G401 (cell line): Measurements from ENCODE around the gene CAD. TPM values are rescaled to one million over a fixed set of nuclear protein-coding genes. Genes with fewer than 3 reads are reported as not detected.
"Not testable (repeated sequence)": the region's sequence is repeated elsewhere in the genome, so short reads cannot be mapped to it uniquely, and the experiment has no call there.

ENCODE experiments used
- DNase-seq: peaks from one replicate; pipeline ENCODE4 v3.0.0-alpha.2; 2015; ENCODE audit warnings: low spot score
- in situ Hi-C: cut with HindIII; loops from 2 replicates; pipeline ENCODE4 v1.10.0; 2016; ENCODE audit warnings: low sequenced_read_pairs, mixed read lengths
- total RNA-seq: library from RNA; depleted of rRNA; stranded (reverse); fragments of >200 nt; shearing (Covaris generic); gene quantifications from 2 replicates; pipeline ENCODE4 v1.2.3, GENCODE V29; 2014

Gene CAD
- total RNA-seq, 1 experiment from 2014 or later = 69.6 TPM

DNA sequence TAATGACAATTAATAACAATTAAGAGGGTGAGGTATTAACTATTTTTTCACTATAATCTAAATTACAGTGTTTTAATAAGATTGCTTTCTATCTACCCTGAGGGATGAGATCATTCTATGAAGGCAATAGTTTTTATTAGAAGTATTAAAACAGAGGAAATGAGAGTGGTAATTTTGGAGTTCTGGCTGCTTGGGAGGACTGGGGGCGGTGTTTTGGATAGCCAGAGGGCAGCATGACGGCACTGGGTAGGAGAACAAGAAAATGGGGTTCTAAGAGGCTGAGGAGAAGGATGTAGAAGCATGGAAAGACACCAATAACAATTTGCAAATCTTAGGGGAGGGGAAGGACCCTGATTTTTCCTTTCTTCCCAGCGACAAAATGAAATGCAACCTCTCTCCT is 53.0 kb downstream of the CAD start:
- in situ Hi-C loops = no loop called here
- DNase-seq = no peak

DNA sequence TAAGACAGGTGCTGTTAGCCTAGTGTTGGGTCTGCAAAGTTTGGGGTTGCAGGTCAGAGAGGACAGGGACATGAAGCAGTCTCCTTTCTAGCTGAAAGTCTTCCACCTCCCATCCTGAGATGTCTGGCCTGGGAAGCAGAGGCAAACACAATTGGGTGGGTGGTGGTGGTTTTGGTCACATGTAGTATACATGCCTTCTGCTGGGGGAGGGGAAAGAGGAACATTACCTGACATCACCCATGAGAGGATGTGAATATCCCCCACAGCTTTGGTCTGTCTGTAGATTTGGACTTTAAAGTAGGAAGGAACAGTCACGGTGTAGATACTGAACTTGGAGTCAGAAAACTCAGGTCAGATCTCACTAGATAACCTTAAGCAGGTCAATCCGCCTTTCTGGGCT is 53.5 kb downstream of the CAD start:
- no peak for DNase-seq
- in situ Hi-C loops = no loop called here

DNA sequence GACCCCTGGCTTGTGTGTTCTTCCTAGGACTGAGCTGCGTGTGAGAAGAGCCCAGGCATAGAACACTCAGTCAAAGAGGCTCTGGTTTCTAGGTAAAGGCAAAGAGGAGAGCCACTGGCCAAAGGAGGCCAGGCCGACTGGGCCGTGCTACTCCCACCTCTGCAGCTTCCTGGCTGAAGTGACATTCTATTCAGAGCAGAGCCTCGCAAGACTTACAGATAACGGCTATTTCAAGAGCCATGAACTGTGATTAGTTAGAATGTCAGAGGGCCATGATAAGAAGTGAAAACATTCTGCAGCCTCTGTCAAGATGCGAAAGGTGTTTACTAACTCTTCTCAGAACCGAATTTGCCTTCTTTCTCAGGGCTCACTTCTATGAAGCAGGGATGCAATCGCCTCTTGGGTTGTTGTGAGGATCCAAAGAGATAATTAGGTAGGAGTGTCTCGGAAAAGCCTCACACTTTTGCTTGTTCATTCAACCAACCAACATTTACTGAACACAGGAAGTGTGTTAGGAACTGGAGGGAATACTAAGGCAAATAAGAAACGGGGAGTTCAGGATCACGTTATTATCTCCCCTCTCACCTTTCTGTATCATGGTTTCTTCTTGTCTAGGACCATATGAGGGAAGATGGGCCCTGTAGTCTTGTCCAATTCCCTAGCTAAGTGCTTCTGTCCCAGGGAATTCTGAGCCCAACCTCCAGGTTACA is 54.6 kb downstream of the CAD start:
- in situ Hi-C loops = no loop called here
- no peak for DNase-seq

DNA sequence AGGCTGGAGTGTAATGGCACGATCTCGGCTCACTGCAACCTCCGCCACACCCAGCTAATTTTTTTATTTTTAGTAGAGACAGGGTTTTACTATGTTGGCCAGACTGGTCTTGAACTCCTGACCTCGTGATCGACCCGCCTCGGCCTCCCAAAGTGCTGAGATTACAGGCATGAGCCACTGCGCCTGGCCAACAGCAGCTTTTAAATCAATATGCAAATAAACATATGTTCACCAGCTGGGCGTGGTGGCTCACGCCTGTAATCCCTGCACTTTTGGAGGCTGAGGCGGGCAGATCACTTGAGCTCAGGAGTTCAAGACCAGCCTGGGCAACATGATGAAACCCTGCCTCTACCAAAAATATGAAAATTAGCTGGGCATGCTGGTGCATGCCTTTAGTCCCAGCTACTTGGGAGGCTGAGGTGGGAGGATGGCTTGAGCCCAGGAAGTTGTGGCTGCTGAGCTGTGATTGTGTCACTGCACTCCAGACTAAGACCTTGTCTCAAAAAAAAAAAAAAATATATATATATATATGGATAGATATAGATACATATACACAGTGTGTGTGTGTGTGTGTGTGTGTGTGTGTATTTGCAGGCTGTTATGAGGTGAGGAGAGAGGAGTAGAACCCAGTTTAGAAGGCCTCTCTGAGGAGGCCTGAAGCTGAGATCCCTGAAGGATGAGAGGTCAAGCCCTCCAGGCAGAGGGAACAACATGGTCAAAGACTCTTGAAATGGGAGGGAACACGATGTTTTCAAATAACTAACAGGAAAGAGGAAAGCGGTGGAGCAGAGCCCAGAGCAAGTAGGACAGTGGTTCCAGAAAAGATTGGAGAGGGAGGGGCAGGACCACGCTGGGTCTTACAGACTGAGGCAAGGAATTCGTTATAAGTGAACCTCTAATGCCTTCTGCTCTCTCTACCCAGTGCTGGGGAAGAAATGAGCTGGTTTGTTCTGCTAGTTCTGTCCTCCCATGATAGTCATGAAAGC is 55.7 kb downstream of the CAD start:
- in situ Hi-C loops, DNase-seq: not testable (repeated sequence)

DNA sequence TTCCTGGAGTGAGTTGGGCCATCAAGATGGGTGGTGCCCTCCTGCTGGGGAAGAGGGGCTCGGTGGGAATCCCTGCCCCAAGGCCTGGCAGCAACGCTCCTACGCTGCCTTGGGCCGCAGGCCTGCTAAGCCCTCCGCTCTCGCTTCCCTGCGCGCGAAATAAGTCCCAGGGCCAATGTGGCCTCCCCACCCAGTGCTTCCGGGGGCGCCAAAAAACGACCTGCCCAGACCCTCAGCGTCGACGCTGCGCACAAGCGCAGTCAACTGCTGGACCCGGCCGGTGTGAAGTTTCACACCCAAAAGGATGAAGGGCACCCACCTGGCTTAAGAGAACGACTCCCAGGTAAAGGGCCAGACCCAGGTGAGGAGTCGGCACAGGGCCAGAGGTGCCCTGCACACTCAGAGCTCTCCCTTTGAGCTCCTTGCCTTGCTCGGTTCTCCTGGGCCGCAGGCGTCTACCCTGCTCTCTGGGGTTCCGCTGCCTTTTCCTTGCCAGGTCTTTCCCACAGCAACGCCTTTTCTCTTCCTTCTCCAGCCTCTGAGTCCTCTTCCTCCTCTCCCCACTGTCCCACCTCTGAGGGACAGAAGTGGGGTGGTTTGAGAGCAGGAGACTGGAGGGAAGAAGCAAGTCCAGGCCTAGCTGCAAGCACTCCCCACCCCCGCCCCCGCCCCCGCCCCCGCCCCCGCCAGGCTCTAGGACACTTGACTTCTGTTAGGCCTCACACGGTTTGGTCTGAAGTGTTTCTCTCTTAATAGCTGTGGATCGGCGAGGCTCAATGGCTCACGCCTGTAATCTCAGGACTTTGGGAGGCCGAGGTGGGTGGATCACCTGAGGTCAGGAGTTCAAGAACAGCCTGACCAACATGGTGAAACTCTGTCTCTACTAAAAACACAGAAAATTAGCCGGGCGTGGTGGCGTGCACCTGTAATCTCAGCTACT is 58.3 kb downstream of the CAD start, which contains the start of gene DNAJC5G:
Gene DNAJC5G, plus strand, starts transcription at position 223 of the 940 bp plus-strand sequence. CDS start 1,296 bp downstream, outside the sequence.
- in situ Hi-C loops = no loop called here
- DNase-seq = no peak

DNA sequence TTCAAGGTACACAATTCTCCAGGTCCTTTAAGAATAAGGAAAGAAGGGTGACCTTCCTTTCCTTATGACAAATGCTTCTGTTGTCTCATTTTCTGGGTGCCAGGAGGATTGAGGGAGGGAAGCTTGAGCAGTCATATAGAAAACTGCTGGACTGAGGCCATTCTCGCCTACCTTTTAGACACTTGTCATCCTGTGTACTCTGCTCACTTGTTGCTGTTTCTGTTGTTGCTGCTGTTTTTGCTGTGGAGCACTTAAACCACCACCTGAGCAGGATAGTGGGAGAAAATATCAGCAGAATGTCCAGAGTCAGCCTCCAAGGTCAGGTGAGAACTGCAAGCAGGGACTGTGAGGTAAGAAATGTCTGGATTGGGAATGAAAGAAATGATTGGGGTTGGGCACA is 60.8 kb downstream of the CAD start:
- no peak for DNase-seq
- in situ Hi-C loops = no loop called here

DNA sequence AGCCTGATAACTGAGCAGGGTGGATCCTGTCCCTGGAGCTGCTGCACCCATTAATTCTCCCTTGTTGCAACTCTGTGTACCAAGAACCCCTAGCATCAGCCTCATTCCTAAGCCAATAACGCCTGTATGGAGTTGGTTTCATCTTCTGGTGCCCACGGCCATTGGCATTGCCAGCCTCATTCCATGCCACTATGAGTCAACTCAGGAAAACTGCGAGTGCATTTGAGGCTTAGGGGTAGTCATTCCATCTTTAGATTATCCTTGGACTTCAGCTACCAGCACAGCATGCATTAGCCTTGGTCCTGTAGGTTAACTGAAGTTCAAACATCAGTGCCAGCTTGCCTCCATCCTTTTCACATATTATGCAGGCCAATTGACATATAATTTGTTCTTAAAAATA is 63.7 kb downstream of the CAD start:
- DNase-seq = no peak
- in situ Hi-C loops = no loop called here

DNA sequence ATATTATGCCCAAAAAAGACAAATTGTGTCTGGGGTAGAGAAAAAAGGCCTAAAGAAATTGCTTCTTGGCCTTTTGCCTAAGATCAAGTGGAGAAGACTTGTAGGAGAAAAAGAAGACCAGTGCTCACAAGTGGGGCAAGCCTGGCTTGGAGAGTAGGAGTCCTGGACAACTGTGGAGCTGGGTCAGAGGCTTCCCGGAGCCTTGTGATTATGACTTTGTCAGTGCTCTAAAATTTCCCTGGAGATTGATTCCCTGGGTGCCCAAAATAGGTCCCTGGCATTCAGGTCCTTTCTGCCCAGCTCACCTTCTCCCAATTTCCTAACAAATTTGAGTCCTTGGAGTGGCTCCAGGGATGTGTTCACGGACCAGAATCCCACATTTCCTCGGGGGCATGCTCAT is 64.3 kb downstream of the CAD start:
- DNase-seq = no peak
- in situ Hi-C loops = no loop called here

DNA sequence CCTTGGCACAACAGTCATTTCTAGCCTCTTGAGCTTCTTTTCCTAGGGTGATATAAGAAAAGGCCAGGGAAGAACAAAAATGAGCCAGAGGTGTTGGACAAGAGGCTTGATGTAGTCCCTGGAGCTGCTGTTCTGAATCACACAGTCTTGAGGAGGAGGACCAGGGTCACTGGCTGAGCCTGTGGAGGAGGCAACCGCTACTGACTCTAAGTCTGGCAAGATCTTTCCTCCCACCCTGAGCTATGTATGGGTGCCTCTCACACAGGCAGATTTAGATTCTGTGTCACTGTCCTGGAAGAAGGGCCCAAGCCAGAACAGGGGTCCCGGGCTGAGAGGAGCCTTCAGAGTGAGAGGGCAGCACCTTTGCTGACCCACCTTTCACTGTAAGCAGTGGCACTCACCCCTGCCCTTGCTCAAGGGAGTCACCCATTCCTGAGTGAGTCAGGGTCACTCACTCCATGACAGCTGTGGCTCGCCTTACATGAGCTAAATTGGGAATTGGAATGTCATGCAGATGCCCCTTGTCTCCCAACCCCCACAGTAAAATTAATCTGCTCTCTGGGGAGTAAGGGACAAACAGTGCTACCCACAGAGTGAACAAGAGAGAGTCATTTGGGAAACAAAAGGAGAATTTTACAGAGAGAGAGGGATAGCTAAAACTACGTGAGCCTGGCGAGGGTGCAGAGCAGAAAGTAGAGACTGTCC is 64.8 kb downstream of the CAD start, which contains the start of gene TRIM54:
Gene TRIM54, plus strand, starts transcription at position 575 of the 705 bp plus-strand sequence. CDS start 303 bp downstream, outside the sequence.
- no peak for DNase-seq
- in situ Hi-C loops = no loop called here

DNA sequence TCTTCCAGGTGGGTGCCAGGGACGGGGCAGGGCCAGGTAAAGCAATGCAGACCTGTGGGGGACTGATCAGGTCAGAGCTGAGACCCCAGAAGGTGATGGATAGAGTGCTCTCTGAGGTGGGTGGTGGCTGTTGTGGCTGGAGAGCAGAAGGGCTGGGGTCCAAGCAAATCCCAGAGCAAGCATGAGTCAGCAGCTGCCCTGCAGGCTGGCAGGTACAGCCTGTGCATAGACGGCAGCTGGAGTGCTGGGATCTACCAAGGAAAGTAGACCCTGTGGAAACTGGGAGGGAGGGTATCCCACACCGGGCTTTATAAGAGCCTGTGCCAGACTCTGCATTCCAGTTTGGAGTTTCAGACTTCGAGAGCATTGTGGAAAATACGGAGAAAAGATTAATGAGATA is 65.7 kb downstream of the CAD start:
- in situ Hi-C loops = no loop called here
- DNase-seq = no peak

DNA sequence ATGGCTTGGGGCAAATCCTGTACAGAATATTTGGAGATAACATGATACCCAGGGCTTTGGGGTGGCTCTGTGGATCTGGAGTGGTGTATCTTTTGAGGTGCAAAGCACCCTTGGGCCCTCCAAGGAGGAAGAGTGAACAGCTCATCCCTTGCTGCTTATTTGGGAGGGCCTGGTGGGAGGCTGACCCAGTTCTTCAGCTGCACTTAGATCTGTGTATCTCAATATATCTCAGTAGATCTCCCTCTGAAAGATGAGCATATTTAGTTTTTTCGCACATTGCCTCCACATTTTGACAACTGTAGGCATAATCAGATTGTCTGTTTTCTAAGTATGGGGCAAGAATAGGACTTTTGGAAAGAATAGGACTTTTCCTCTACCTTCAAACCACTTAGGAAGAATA is 67.8 kb downstream of the CAD start:
- in situ Hi-C loops = no loop called here
- DNase-seq = no peak

DNA sequence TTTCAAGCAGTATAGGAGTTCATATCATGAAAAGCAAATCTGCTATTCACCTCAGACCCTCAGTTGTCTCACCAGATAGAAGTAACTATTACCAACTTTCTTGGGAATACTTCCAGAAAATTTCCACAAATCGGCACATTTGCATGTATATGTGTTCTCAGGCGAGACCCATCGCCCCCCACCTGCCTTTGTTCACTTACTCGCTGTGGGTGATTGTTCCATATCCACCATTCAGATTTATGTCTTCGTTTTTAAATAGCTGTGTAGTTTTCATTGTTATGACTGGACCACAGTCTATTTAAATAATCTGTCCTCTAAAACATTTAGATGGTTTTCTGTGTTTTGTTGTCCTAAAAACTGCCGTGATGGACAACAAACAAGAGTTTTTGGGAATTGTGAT is 68.3 kb downstream of the CAD start:
- no peak for DNase-seq
- in situ Hi-C loops = no loop called here

DNA sequence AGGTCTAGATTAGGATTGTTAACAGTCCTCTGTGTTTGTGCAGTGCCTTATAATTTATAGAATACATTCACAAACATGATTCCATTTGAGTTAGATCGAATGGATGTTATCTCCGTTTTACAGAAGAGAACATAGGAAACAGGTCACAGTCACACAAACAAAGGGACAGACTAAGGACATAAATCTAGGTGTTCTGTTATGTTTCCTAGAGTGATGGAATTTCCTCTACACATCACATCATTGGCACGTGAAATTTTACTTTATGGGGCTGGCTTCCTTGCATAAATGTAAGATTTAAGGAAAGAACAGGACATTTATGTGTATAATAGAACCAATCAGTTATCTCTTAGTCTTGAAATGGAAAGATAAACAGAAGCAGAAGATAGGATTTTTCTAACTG is 71.4 kb downstream of the CAD start:
- DNase-seq = no peak

DNA sequence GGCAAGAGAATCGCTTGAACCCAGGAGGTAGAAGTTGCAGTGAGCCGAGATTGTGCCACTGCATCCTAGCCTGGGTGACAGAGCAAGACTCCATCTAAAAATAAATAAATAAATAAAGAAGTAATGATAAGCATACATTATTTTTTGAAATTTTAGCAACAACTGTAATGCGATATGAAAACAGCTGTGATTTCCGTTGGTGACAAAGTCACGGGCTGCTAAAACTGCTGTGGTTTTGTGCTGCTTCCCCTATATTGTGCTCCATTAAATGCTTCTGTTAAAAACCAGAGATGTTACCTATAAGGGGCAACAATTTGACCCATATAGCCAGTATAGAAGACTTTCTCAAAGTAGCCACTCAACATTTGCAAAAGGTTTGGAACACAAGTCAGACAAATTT is 73.4 kb downstream of the CAD start:
- in situ Hi-C loops = no loop called here
- DNase-seq = no peak

More for the DNA sequence above, 71.4 kb downstream of the CAD start:
- in situ Hi-C loops = no loop called here

DNA sequence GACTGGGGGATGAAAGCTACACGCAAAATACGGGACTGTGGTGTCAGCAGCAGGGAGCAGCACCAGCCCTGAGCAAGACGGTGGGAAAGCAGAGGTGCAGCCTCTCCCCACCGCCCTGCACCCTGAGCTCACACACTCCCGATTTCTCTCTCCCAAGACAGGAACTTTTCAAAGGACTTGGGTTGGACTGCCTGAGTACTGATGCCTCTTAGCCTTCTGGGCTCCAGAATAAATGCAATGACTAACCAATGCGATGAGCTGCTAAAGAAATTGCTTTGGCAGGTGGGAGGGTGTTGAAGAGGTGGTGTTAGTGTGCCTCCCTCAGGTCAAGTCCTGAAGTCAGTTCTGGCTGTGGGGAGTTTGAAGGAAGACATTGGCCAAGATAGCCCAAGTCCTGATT is 74.7 kb downstream of the CAD start:
- in situ Hi-C loops = no loop called here
- DNase-seq = no peak
